OCI-LY1 (cell line): ENCODE data around the gene NID1.
"Not testable (repeated sequence)": the region's sequence is repeated elsewhere in the genome, so short reads cannot be mapped to it uniquely, and the experiment has no call there.

Source experiments
- H2AFZ ChIP-seq: fragments of 200-600 bp; sonication (generic), shearing (Covaris generic); 2 replicates; pipeline ENCODE4 v1.6.0; 2014; ENCODE audit warnings: antibody characterized with exemption, mild to moderate bottlenecking, low read length
- H3F3A ChIP-seq: fragments of 200-600 bp; sonication (generic), shearing (Covaris generic); 2 replicates; pipeline ENCODE4 v1.6.0; 2014; ENCODE audit warnings: mild to moderate bottlenecking, antibody characterized with exemption, low read length, moderate library complexity; ENCODE audit not compliant: insufficient read depth
- H3K27ac ChIP-seq: fragments of 200-600 bp; sonication (generic); 2 replicates; pipeline ENCODE4 v1.5.1; 2014; ENCODE audit warnings: low read length, mixed run types, mild to moderate bottlenecking, low read depth; ENCODE audit not compliant: poor library complexity, severe bottlenecking
- H3K27me3 ChIP-seq: fragments of 200-600 bp; sonication (generic); 2 replicates; pipeline ENCODE4 v1.6.0; 2014; ENCODE audit warnings: antibody characterized with exemption, mild to moderate bottlenecking, low read length, moderate library complexity; ENCODE audit not compliant: insufficient read depth
- H3K36me3 ChIP-seq: fragments of 200-600 bp; sonication (generic); 2 replicates; pipeline ENCODE4 v1.6.1; 2014; ENCODE audit warnings: mild to moderate bottlenecking, antibody characterized with exemption, low read length, moderate library complexity, mixed read lengths; ENCODE audit not compliant: insufficient read depth
- H3K4me1 ChIP-seq: fragments of 200-600 bp; sonication (generic); 2 replicates; pipeline ENCODE4 v1.5.1; 2014; ENCODE audit warnings: mild to moderate bottlenecking, low read length, moderate library complexity; ENCODE audit not compliant: insufficient read depth, severe bottlenecking
- H3K4me2 ChIP-seq: fragments of 200-600 bp; sonication (generic), shearing (Covaris generic); 2 replicates; pipeline ENCODE4 v1.6.1; 2014; ENCODE audit warnings: low read length
- H3K4me3 ChIP-seq: fragments of 200-600 bp; sonication (generic); 2 replicates; pipeline ENCODE4 v1.5.1; 2014; ENCODE audit warnings: low read length, low read depth, mild to moderate bottlenecking, mixed read lengths; ENCODE audit not compliant: poor library complexity, severe bottlenecking
- H3K79me2 ChIP-seq: fragments of 200-600 bp; shearing (Covaris generic); 2 replicates; pipeline ENCODE4 v1.6.1; 2016; ENCODE audit warnings: mixed run types, low read length, mixed read lengths; ENCODE audit not compliant: insufficient read depth
- H3K9ac ChIP-seq: fragments of 200-600 bp; sonication (generic), shearing (Covaris generic); 2 replicates; pipeline ENCODE4 v1.6.1; 2014; ENCODE audit warnings: mild to moderate bottlenecking, low read length, mixed read lengths
- H3K9me2 ChIP-seq: fragments of 200-600 bp; sonication (generic), shearing (Covaris generic); 2 replicates; pipeline ENCODE4 v1.6.1; 2014; ENCODE audit warnings: low read depth, mild to moderate bottlenecking, low read length, mixed read lengths
- H3K9me3 ChIP-seq: fragments of 200-600 bp; shearing (Covaris generic); 2 replicates; pipeline ENCODE4 v1.6.1; 2014; ENCODE audit warnings: low read length, mixed read lengths
- H4K20me1 ChIP-seq: fragments of 200-600 bp; sonication (generic), shearing (Covaris generic); 2 replicates; pipeline ENCODE4 v1.6.0; 2016; ENCODE audit warnings: mild to moderate bottlenecking, low read length; ENCODE audit not compliant: insufficient read depth
- EZH2 ChIP-seq: fragments of 200-600 bp; sonication (generic), shearing (Covaris generic); IDR thresholded peaks from 2 replicates; pipeline ENCODE4 v1.8.0; 2017; ENCODE audit warnings: borderline replicate concordance, mixed run types, mild to moderate bottlenecking, antibody characterized with exemption, low read length, moderate library complexity, mixed read lengths
- TF ChIP-seq, protein P1 (sequence below): fragments of 200-600 bp; sonication (generic), shearing (Covaris generic); IDR thresholded peaks from 2 replicates; pipeline ENCODE4 v1.5.1; 2017; ENCODE audit warnings: mild to moderate bottlenecking, antibody characterized with exemption, low read length, moderate library complexity, mixed read lengths

The NID1 gene

DNA sequence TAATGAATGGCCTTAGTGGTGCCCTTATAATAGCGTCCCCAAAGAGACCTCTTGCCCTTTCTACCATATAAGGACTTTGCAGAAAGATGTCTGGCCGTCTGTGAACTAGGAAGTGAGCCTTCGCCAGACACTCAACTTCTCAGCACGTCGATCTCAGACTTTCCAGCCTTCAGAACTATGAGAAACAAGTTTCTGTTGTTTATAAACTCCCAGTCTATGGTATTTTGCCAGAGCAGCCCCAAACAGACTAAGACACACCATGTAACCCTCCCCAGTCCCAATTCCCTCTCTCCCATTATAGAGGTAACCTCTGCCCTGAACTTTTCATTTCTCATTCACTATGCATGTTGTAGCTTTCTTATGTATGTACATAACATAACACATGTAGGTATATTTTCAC lies 55.7 kb downstream of the NID1 start:
- Histone ChIP-seq H3K4me2 (no peak overlapping the region), H3K9me2 (no peaks in the 10 kb centered on the region), H3K79me2 (no peaks in the 10 kb centered on the region), H3K9ac (no peak overlapping the region), H3K4me3 (no peak overlapping the region), H3K27me3 (no peaks in the 10 kb centered on the region), H4K20me1 (no peaks in the 10 kb centered on the region), H3K36me3 (no peaks in the 10 kb centered on the region), H3F3A (no peaks in the 10 kb centered on the region), H2AFZ (no peak overlapping the region), H3K9me3 (no peaks in the 10 kb centered on the region), H3K4me1 (no peaks in the 10 kb centered on the region), H3K27ac (no peak overlapping the region)
- TF ChIP-seq, protein P1, sequence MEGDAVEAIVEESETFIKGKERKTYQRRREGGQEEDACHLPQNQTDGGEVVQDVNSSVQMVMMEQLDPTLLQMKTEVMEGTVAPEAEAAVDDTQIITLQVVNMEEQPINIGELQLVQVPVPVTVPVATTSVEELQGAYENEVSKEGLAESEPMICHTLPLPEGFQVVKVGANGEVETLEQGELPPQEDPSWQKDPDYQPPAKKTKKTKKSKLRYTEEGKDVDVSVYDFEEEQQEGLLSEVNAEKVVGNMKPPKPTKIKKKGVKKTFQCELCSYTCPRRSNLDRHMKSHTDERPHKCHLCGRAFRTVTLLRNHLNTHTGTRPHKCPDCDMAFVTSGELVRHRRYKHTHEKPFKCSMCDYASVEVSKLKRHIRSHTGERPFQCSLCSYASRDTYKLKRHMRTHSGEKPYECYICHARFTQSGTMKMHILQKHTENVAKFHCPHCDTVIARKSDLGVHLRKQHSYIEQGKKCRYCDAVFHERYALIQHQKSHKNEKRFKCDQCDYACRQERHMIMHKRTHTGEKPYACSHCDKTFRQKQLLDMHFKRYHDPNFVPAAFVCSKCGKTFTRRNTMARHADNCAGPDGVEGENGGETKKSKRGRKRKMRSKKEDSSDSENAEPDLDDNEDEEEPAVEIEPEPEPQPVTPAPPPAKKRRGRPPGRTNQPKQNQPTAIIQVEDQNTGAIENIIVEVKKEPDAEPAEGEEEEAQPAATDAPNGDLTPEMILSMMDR, result no peak
- no peak for TF ChIP-seq EZH2

- no peaks in the 10 kb centered on the region for H4K20me1 ChIP-seq
- TF ChIP-seq, protein P1, result no peak
- TF ChIP-seq EZH2, result no peak
- no peak overlapping the region for H3K4me3 ChIP-seq
- no peaks in the 10 kb centered on the region for H3K79me2 ChIP-seq
- no peak overlapping the region for H3K4me2 ChIP-seq
- H3K36me3 ChIP-seq, result no peaks in the 10 kb centered on the region
- H3K4me1 ChIP-seq, result no peaks in the 10 kb centered on the region
- H3K9me3 ChIP-seq, result no peaks in the 10 kb centered on the region
- no peaks in the 10 kb centered on the region for H3F3A ChIP-seq
- H3K27ac ChIP-seq, result no peak overlapping the region
- H3K9ac ChIP-seq, result no peak overlapping the region
- no peaks in the 10 kb centered on the region for H3K27me3 ChIP-seq
- no peaks in the 10 kb centered on the region for H3K9me2 ChIP-seq
- no peak overlapping the region for H2AFZ ChIP-seq
Measured at GRCh38 chr1:236007781-236008180, 57.1 kb downstream of the NID1 start.

DNA sequence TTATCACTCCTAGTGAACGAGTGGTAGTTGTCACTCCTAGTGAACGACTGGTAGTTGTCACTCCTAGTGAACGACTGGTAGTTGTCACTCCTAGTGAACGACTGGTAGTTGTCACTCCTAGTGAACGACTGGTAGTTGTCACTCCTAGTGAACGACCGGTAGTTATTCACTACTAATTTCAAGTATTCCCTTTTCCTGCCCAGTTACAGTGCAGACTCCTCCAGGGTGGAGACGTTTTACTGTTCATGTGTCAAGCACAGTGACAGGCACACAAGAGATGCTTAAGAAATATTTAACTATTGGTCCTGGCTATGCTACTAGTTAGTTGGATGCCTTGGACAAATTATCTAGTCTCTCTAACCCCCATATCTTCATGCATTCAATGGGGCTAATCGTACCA lies 61.8 kb downstream of the NID1 start:
- not testable (repeated sequence) for H3F3A ChIP-seq, H3K27ac ChIP-seq, H3K9me3 ChIP-seq, H3K79me2 ChIP-seq, H3K27me3 ChIP-seq, H4K20me1 ChIP-seq, H3K9me2 ChIP-seq, H2AFZ ChIP-seq, H3K9ac ChIP-seq, H3K4me2 ChIP-seq, H3K4me1 ChIP-seq, H3K4me3 ChIP-seq, H3K36me3 ChIP-seq

DNA sequence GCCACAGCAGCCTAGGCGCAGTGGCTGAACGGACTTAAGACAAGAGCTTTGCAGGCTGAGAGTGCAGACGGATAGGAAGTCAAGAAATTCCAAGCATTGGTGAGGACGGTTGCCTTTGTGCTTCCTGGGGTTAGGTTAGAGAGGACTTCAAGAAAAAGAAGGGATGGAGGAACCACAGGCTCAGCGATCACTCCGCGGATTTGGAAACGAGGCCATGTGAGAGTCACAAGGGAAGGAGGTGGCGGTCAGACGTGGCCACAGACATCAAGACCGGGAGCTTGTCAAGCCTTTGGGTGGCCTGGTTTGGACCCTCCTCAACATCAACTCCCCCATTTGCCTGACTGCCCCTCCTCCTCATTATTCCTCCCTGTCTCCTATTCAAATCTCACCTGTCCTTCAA lies 62.3 kb downstream of the NID1 start:
- Histone ChIP-seq H4K20me1 (no peaks in the 10 kb centered on the region), H3K79me2 (no peaks in the 10 kb centered on the region), H3K9ac (no peak overlapping the region), H3K36me3 (no peaks in the 10 kb centered on the region), H3K27ac (no peak overlapping the region), H3K9me3 (no peaks in the 10 kb centered on the region), H3K4me1 (no peaks in the 10 kb centered on the region), H3F3A (no peaks in the 10 kb centered on the region), H3K27me3 (no peaks in the 10 kb centered on the region), H3K9me2 (no peaks in the 10 kb centered on the region), H3K4me2 (no peak overlapping the region), H2AFZ (no peak overlapping the region), H3K4me3 (no peak overlapping the region)
- TF ChIP-seq, protein P1, result no peak
- no peak for TF ChIP-seq EZH2
